Measurements from ENCODE around the gene TST.
"Not testable (repeated sequence)": the region's sequence is repeated elsewhere in the genome, so short reads cannot be mapped to it uniquely, and the experiment has no call there.

The TST gene

DNA sequence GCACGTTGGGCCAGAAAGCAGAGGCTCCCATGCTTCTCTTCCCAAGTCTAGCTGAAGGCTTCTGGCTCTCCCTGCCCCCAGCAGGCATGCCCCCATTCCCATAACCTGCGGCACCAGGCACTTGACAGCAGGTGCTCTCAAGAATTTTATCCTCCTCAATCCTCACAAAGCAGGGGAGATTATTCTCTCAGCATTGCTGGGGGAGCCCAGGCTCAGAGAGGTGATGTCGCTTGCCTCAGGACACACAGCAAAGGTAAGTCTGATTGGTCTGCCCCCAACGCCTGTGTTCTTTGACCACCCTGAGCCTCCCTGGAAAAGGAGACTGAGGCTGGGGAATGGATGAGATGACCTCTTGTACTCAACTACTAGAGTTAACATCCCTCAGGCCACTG lies 4.8 kb downstream of the TST start:
- DNase-seq (ENCODE audit: low read depth): no peak

DNA sequence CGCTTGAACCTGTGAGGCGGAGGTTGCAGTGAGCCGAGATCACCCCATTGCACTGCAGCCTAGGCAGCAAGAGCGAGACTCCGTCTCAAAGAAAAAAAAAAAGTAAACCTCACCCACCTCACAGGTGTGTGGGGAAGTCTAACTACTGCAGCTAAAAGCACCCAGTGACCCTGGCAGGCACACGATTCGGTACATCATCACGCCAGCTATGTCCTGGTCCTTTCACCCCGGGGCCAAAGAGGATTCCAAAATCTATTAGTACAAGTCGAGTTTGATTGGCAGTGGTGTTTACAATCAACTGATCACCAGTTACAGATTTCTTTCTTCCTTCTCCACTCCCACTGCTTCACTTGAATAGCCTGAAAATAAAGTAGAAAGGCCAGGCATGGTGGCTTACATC lies 6.3 kb downstream of the TST start:
- no peak for DNase-seq (ENCODE audit: low read depth)

DNA sequence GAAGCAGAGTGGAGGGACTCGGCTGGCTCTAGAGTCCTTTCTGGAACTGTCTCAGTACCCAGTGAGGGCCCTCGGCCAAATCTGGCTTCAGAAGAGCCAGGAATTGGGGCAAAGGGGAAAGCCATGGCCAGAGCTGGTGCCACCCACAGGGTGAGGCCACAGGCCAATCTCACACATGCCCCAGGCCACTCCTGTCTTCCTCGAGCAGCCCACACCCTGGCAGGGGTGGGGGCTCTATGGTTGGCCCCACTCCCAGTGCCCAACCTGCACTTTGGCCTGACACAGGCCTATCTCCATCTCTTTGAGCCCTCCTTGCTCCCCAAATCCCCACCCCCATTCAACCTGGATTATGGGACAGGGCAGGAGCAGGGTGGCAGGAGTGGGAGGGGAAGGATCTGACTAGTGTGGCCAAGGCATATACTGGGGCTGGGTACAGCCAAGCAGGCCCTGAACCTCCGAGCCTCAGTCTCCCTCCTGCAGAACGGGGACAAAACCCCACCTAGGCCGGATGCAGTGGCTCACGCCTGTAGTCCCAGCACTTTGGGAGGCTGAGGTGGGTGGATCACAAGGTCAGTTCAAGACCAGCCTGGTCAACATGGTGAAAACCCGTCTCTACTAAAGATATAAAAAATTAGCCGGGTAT lies 6.9 kb downstream of the TST start:
- DNase-seq (ENCODE audit: low read depth): no peak

DNA sequence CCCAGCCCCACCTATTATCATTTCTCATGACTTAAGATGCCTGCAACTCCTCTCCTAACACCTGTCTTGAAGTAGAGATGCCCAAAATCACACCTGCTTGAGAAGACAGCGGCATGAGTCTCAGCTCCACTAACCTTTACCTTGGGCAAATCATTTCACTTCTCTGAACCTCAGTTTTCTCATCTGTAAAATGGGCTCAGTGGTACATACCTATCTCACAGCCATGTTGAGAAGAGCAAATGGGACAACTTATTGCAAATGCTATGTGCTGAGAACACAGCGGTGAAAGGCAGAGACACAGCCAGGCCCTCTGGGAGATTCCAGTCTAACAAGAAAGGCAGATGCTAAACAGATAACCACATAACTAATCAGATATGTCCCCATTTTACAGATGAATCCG lies 7.8 kb downstream of the TST start:
- DNase-seq (ENCODE audit: low read depth): no peak

DNA sequence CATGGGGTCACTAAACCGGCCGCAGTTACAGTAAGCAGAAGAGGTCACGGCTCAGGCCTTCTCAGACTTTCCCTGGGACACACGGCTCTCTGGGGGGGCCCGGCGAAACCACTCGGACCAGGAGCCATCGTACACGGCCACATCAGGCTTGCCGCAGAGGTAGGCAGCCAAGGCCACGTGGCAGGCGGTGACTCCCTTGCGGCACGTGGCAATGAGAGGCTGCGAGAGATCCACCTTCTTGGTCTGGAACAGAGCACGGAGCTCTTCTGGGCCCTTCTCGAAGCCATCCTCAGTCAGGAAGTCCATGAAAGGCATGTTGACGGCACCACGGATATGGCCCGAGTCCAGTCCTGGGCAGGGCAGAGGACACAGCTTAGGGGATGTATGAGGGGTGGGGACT lies 8.3 kb downstream of the TST start:
- no peak for DNase-seq (ENCODE audit: low read depth)

DNA sequence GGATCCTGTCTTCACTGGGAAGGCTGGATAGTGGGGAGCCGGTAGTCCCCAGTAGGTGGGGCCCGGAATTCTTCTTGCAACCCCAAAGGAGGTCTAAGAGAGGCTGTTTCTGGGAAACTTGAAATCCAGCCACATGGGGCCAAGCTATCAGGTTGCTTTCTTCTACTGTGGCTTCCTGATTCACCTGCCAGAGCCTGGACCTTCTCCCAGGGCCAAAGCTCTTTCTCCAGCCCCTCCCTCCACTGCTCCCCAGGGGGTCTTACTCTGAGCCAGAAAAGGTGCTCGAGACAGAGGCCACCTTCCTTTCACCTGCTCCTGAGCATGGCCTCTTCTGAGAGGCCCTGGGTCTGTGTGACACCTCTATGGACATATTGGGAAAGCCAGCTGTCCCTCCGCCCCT lies 9.1 kb downstream of the TST start:
- no peak for DNase-seq (ENCODE audit: low read depth)

DNA sequence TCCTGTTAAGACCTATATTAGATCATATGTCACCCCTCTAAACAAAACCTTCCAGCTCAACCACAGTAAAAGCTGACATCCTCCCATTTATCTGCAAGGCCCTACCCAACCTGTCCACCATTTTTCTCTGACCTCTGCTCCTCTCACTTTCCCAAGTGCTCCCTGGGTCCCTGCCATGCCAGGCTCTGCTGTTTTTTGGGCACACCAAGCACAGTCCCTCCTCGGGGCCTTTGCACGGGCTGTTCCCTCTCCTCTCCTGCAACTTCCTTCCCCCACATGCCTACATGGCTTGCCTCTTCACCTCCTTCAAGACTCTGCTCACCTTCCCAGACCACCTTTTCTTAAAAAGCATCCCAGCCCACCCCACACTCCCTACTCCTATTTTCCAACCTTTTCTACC lies 9.8 kb downstream of the TST start:
- DNase-seq (ENCODE audit: low read depth): no peak

DNA sequence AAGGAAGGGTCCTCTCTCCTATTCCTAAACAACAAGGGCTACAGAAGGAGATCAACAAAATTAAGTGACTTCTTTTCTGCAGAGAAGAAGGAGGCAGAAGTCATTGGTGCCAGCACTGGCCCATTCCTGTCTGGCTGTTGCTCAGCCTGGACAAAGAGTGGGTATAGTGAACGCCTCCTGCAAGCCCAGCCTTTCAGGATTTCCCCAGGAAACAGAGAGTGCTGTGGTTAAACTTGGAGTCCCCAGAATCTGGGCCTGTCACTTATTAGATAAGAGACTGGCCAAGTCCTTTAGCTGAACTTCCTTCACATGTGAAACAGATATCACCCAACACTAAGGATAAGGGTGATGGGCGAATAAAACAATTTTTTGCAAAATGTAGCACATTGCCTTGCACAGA lies 10.9 kb downstream of the TST start:
- no peak for DNase-seq (ENCODE audit: low read depth)

DNA sequence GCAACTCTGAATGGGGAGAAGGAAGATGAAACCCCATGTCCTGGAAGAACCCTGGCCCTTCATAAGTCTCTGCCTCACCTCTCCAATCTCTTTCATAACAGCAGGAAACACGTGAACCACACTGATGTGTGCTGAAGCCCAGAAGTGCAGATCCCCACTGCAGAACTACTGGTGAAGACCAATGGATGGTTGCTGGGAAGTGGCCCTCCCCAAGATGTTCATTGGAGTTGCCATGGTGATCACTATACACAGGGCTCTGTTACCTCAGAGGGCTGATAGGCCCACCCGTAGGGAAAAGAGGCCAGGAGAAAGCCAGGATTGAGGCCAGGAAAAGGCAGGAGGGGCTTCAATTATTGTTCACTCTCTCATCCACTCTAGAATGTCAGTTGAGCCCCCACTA lies 11.6 kb downstream of the TST start:
- no peak for DNase-seq (ENCODE audit: low read depth)

DNA sequence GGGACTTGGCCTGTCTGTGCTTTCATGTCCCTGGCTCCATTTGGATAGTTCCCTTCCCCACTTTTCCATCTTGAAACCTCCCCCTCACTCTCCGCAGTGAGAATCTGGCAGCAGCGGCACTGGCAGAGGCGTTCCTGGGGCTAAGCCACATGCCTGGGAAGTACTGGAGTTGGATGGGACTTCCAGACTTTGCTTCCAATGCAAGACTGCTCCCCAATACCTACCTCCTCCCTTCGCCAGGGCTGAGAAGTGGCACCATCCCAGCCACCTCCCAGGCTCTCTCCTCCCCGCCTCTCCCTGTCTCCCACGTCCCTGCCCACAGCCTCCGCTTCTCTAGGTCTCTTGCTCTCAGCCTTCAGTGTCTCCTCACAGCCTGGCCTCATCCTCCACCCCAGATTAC lies 16.6 kb downstream of the TST start:
- no peak for DNase-seq (ENCODE audit: low read depth)

DNA sequence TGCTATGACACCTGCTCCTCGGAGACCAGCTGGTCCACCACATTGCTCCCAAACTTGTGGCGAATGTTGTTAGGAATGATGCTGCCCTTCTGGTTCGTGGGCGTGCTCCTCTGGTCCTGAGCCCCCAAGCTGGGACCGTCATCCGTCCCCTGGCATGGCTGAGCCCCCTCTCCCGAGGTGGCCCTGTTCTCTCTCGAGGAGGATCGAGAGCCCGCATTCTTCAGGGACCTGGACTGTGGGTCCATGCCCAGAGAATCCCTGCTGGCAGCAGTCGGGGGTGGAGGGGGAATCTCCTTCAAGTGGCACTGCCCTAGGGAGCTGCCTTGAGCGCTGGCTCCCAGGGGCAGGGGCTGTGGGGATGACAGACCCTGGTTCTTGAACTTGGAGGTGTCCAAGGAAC lies 17.4 kb downstream of the TST start:
- DNase-seq (ENCODE audit: low read depth): no peak

DNA sequence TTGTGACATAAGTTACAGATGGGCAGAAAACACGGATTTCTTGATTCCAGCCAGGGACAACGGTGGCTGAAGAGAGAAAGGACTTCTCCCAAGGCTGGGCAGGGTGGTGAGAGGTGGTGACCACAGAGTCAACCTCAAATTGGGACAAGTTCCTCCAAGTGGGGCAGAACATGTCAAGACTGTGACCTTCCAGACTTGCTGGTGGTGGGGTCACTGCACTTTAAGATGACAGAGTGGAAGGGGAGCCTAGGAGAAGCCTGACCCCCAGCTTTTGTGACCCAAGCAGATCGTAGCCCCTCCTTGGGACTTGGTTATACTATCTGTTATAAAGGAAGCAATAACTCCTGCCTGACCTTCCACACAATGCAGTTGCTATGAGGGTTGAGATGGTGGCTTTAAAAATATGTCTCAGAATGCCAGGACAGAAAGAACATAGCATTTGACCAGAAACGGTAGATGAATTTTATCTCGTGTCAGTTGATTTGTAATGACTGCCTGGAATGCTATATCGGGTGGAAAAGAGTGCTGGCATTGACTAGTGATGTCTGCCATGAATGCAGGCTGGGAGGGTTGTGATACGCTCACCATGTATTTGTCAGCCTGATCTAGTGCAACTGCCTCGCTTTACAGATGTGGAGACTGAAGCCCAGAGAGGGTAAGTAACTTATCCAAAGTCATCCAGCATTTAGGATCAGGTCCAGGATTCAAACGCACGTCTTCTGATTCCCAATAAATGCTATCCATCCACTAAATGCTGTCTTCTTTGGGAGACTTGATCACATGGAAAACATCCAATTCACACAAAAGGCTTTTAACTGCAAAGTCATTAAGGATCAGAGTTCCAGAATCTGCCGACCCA lies 18.3 kb downstream of the TST start:
- no peak for DNase-seq (ENCODE audit: low read depth)

DNA sequence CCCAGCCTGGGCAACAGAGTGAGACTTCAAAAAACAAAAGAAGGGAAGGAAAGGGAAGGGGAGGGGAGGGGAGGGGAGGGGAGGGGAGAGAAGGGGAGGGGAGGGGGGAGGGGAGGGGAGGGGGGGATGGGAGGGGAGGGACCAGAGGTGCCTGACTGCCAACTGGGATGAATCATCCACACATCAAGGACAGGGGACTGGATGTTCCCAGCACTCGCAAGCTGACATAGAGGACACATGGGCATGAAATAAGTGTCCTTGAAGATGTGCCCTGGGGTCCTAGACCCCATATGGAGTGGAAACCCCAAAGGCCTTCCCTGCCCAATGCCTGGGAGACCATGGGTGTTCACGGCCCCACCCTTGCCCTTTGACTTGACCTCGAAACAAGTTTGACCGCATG lies 19.8 kb downstream of the TST start:
- DNase-seq (ENCODE audit: low read depth): no peak

DNA sequence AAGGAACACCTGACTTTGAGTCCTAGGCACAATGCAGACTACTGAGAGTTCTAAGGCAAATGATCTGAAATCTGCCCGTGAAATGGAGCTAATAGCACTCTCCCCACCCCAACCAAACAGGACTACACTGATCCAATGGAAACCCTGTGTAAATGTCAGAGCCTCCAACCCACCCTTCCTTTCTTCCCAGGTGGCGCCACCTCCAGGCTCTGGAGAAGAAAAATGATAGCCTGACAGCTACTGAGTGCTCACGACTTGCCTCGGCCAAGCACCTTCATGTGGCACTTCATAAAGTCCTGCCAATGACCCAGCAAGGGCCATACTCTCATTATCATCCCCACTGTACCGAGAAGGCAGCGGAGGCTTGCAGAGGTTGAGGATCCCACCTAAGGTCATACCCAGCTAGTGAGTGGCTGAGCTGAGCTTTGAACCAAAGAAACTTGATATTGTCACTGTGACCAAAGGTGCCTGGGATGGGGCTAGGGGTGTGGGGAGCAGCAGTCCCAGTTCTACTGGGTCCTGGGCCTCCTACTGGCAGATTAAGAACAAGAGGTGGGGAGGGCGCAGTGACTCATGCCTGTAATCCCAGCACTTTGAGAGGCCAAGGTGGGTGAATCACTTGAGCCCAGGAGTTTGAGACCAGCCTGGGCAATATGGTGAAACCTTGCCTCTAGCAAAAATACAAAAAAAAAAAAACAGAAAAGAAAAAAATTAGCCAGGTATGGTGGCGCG lies 20.5 kb downstream of the TST start:
- DNase-seq (ENCODE audit: low read depth): no peak

DNA sequence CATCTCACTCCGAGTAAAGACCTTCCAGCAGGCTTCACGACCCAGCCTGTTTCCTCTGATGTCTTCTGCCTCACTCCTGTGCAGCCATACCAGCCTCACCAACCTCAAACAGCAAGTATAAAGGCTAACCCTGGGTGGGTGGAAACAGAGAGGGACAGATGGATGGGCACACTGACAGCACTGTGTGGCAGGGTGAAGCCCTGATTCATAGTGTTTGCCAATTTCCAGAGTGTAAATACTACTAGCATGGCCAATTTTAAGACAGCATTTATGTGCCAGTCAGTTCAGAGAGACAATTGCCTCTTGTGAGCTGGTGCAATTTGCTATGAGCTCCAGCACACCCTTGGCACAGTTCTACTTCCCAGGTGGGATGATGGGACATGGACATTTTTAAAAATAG lies 21.5 kb downstream of the TST start:
- no peak for DNase-seq (ENCODE audit: low read depth)

DNA sequence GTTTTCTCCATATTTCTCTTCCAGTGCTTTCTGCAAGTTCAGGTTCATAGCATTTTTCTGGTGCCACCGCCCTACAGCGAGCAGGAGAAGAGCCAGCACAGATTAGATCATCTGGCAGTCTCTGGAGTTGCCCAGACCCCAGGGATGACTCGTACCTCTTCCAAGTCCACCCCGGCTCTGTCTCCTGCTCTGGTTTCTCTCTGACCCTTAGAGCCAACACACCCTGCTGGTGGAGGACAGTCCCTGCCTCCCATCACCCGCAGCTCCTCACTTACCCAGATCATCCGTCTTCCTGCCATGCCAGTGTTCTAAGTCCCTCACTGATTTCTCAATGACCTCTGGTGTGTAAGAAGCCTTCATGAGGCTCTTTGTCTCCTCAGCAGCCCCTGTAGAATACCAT lies 28.0 kb downstream of the TST start:
- no peak for DNase-seq (ENCODE audit: low read depth)

DNA sequence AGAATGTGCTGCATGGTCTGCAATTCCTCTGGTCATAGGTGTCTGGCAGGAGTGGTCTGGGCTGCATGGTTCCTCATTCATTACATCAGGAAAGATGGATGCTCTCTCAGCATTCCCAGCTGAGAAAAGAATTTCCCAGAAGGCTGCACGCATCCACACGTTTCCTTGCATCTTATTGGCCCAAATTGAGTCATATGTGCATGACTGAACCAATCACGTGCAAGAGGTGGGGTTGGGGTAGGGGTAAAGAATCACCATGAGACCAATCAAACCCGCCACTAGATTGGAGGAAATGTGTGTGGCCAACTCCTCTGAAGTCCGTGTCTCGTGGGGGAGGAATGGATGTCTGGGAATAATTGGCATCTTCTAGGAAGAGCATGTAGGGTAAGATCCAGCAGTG lies 28.8 kb downstream of the TST start:
- no peak for DNase-seq (ENCODE audit: low read depth)

DNA sequence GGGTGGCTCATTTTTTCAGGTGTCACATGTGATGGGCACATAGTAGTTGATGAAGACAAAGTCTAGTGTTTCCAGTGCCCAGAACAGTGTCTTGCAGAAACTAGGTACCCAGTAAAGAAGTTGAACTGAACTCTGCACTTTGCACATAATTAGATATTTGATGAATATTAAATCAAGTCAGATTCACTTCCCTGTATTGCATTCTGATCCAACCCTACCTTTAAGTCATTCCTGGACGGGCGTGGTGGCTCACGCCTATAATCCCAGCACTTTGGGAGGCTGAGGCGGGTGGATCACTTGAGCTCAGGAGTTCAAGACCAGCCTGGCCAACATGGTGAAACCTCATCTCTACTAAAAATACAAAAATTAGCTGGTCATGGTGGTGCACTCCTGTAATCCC lies 30.2 kb downstream of the TST start:
- not testable (repeated sequence) for DNase-seq (ENCODE audit: low read depth)

DNA sequence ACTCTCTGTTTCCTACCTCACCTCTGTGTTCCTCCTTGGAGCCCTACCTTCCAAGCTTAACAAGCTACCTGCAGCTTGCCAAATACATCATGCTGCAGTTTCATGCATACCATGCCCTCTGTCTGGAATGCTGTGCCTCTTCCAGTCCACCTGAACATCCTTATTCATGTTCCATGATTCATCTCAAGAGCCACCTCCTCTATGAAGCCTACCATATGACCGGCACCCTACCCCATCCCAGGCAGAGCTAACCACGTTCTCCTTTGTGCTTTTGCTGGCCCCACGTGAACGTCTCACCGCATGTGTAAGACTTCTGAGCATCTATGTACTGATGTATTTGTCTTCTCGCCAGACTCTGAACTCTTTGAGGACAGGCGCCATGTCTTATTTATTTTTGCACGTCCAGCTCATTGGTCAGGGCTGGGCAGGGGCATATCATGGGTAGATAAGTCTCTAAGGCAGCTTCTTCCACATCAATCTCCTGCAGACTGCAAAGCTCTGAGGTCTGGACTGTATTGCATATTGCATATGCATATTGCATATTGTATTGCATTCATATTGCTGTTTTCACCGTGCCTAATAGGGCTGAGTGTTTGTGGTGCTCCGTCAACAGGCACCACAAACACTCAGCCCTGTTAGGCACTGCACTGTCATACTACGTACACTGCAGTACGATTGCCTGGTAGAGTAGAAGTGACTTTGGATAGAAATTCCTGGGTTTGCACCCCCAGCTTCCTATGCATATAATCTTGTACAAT lies 31.0 kb downstream of the TST start:
- DNase-seq (ENCODE audit: low read depth): no peak

DNA sequence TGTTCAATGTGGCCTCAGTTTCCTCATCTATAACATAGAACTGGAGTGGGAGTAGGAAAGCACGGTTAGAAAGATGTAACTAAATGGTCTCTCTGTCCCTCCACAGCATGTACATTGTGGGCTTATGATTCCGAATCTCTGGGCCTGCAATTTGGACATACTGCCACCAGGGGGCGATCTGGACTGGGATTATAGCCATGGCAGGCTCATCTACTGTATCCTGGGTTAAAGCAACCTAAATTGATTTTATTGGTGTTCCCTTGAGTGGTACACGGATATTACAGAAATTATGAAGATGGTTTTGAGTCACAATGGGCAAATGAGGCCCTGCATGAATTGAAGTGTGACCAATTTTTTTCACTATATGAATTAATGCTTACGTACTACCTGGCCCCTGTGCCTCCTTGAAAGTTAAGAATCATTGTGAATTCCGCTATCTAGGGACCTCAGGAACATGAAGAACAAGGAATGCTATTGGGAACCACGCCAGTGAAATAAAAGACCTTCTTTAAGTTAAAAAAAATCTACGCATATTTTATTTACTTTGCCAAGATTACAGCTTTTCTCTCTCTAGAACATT lies 32.9 kb downstream of the TST start:
- no peak for DNase-seq (ENCODE audit: low read depth)

DNA sequence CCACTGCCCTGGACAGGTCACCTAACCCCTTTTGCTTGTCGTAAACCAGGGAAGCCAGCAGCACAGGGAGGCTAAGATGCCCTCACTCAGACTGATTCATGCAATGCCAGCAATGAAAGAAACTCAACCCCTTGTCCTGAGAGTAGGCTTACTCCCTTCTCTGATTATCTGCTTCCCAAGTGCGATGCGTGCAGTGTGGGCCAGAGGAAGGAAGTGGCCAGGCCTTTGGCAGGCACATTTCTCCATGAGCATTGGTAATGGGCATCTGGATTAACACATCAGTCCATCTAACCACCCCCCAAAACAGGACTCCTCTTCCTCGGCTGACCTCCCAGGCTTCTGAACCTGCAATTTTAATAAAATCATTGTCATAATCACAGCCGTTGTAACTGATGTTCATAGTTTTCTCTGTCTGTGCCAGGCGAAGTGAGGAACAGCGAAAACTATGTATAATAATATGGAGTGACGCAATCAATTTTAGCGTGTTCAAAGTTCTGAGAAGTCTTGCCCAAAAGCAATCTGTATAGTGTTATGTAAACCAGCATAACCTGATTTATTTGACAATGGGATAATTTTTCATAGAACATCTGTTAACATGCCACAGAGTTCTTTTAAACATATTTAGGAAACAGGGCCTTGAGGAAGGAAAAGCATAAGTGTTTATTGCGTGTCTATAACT lies 33.9 kb downstream of the TST start:
- no peak for DNase-seq (ENCODE audit: low read depth)

DNA sequence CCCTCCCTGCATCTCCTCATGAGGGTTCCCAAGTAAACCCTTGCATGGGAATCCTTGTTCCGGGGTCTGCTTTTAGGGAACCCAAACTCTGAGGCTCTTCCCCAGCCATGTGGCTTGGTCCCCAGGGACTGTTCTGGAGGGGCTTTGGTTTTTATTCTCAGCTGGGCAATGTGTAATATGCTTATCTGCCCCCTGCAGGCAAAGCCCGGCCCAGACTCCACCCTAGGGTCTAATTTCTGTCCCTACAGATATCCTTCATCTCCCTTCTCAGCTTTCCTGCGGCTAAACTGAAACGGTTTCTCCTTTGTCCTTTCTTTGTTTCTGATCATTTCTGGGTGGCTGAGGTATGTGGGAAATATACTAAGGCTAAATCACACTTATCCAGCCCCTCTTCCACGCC lies 37.1 kb downstream of the TST start:
- DNase-seq (ENCODE audit: low read depth): no peak
